NCI-H187 (cell line): Measurements from ENCODE around the gene ZFP92.
"Not testable (repeated sequence)": the region's sequence is repeated elsewhere in the genome, so short reads cannot be mapped to it uniquely, and the experiment has no call there.

Experiments
- DNase-seq, 2 experiments: peaks; one replicate each; lab custom pipeline; 2025; lab: John Stamatoyannopoulos, UW

The ZFP92 gene

DNA sequence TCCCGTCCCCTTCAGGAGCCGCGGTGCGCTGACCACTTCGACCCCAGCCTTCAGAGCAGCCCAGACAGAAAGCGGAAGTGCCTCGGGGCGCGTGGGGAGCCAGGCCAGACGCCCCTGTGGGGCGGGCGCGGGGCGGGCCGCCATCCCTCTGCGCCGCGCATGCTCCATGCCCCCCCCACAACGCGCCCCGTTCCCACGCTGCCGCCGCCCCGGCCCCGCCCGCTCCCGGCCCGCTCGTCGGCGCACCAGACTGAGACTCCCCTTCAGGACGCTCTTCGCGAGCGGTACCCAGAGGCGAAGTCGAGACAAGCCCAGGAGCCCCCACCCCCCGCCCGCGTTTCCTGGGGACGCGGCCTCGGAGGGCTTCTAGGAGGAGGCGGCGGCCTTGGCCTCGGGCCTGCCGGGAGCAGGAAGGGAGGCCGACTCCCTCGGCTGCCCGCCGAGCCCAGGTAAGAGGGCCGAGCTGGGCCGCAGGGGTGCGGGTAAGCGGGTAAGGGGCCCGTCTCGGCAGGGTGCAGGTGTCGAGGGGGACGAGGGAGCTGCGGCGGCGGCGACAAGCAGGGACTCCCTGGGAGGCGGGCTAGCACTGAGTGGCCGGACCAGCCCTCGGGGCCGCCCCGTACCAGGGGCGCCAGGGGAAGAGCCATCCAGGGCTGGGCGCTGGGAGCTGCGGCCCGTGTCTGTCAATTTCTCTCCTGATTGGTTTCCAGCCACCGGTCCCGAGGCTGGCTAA, at the start of gene ZFP92:
TSS of gene ZFP92 (plus strand) at position 218 of the 733 bp plus-strand sequence. CDS start 6,851 bp downstream, outside the sequence.
- no peak for DNase-seq

- no peak for DNase-seq
Observed at GRCh38 chrX:153361781-153362397, 49.4 kb upstream of the ZFP92 start.

GRCh38 chrX:153365670-153366069, 45.6 kb upstream of the ZFP92 start:
- DNase-seq = no peak

DNA sequence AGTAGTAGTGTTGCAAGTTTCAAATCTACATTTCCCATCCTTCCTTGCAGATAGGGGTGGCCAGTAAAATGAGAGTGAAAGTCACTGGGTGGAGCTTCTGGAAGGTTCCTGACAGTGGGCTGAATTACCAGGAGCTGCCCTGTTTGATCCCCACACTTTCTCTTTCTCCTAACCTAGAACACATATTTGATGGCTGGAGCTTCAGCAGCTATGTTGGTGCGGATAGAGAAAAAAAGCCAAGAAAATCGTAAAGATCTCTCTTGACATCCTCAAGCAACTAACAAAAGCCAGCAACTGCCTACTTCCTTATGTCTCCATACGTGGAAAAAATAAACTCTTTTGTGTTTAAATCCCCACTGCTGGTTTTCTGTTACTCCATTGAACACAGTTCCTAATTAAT, 45.2 kb upstream of the ZFP92 start:
- DNase-seq = no peak

- DNase-seq = no peak
Observed at GRCh38 chrX:153366878-153367538, 44.3 kb upstream of the ZFP92 start.

DNA sequence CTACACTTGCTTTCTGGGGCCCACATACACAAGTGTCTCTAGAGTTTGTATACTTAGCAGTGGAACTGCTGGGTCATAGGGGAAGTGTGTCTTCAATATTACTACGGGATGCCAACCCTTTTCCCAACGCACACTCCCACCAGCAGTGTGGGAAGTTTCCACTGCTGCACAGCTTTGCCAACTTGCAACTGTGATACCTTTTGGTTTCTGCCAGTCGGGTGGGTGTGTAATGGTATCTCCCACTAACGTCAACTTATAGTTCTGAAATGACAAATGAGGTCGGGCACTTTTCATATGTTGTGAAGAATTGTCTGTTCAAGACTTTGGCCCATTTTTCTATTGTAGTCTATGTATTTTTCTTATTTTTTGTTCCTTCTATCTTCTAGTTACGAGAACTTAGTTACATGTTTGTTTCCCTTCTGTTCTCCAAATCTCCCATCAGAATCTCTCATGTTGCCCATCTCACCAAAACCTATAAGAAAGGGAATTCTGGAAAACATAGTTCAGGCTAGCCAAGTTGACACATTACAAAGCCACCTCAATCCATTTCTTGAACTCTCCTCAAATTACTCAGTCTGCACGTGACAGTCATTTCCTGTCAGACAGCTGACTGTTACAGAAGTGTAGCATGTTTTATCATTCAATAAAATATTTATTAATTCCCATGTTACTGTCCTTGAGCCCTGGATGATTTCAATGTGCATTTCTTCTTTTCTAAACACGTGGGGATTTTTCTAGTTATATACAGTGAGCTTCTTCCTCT, 40.8 kb upstream of the ZFP92 start:
- DNase-seq = no peak

DNA sequence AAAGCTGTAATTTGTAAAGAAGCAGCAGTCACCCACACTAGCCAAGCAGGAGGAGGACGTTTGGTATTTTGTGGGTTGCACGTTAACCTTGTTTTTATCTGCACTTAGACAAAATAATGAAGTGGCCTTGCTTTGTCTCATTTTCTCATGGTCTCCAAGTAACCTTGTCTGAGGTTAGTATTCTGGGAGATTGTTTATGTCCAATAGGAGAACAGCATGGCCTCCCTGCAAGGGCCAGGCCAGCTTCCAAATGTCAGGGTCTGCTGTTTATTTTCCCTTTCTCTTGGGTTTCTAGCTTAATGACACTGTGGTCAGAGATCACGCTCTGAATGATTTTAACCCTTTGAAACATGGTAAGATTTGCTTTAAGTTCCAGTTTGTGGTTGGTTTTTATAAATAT, 40.0 kb upstream of the ZFP92 start:
- DNase-seq = no peak

DNA sequence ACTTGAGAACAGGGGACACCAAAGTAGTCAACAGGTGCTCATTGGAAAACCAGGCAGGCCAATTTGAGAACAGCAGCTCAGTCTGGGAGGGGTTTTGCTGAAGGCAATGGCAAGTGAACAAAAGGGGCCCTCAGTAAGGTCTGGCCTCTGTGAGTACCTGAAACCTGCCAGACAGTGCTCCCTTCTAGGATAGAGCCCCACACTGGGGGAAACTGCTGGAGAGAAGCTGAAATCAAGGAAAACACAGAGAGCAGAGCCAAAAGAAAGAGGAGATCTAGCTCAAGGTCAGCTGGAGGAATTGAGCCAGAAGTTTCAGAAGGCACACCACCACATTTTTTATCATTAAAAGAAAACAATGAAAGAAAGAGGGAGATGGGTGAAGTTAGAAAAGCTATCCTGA, 38.3 kb upstream of the ZFP92 start:
- DNase-seq = peak in 1 of 2 experiments; percentile 10

GRCh38 chrX:153374426-153374825, 36.8 kb upstream of the ZFP92 start:
- DNase-seq = no peak

GRCh38 chrX:153375571-153375970, 35.7 kb upstream of the ZFP92 start:
- DNase-seq = no peak

GRCh38 chrX:153377727-153378126, 33.5 kb upstream of the ZFP92 start:
- DNase-seq = no peak

DNA sequence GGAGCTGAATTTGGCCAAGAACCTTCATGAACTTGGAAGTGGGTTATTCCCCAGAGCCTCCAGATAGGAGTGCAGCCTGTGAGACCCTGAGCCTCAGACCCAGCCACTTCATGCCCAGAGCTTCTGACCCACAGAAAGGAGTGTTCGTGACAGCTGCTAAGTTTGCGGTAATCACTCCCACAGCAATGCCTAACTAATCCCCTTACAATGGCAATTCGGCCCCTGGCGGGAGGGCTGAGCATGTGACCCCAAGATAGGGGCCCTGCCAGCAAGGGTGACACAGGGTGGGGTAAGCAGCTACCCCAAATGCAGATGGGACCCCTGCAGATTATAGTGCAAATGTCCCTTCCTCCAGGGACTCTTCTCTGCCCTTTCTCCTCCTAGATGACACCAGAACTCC, 32.7 kb upstream of the ZFP92 start:
- DNase-seq = no peak

- no peak for DNase-seq
Observed at GRCh38 chrX:153379508-153379907, 31.8 kb upstream of the ZFP92 start.

GRCh38 chrX:153379971-153380581, 31.2 kb upstream of the ZFP92 start:
- DNase-seq = no peak

- DNase-seq = no peak
Observed at GRCh38 chrX:153380691-153381090, 30.6 kb upstream of the ZFP92 start.

DNA sequence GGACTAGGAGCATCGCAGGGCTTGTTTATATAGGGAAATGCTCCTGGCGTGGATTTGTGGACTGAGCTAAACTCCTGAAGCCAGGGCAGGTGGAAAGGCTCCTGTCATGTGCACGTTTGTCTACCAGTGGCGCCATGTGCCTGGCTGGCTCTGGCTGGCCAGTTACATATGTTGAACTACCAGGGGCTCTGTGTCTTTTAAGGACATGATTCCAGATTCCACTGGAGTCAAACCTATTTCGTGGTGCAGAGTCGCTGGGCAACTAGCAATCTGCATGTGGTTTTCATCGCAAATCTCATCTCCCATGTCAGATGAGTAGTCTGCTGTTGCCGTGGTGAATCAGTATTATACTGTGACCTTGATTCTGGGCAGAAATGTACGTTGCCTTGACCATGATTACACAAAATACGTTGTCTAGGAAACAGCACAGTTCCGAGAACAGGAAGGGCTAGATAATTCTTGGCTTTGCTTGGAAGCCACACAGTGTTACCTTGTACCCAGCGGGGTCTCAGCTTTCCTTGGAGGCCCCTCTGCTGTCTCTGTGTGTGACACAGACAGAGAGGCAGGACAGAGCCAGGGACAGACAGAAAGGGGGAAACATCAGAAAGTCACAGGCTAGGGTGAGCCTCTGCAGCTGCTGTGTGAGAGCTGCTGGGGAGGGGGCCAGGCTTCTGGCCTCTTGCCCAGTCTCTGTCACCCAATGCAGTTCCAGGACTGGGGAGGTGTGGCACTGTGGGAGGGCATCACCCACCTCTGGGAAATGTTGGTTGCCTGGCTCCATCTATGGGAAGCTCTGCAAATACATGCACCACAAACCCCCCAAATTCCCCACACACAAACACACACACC, 29.4 kb upstream of the ZFP92 start:
- peak; percentile 32 to 73 for DNase-seq

DNA sequence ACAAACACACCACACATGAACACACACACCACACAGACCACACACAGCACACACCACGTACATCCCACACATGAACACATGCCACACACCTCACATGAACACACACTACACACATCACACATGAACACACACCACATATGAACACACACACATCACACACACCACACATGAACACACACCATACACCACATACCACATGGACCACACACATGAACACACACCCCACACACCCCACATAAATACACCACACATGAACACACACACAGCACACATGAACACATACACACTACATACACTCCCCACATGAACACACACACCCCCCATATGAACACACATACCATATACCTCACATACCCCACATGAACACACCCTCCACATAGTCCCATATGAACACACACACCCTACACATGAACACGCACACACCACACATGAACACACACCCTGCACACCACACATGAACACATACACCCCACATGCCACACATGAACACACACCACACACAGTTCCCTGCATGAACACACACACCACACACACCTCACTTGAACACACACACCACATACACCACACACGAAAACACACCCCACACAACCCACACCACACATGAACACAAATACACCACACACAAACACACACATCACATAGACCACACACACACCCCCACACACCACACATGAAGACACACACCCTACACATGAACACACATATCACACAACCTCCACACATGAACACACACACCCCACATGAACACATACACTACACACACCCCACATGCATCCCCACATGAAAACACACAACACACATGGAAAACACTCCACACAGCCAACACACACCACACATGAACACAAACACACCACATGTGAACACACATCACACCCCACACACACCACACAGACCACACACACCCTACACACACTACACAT, 28.4 kb upstream of the ZFP92 start:
- DNase-seq = no peak

DNA sequence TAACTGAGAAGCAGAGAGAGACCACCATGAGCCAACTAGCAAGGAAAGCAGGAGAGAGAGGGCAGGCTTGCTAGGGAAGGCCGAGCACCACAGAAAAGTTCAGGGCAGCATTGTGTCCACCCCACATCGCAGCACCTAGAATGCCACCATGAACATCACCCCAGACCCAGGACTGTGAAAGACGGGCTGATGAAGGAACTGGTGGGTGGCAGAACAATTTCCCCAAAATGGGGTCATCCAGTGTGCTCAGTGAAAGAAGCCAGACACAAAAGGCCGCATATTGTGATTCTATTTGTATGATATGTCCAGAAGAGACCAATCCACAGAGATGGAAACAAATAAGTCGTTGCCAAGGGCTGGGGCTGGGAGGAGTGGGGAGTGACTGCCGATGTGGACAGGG, 26.9 kb upstream of the ZFP92 start:
- DNase-seq = no peak

GRCh38 chrX:153384973-153385372, 26.3 kb upstream of the ZFP92 start:
- not testable (repeated sequence) for DNase-seq

DNA sequence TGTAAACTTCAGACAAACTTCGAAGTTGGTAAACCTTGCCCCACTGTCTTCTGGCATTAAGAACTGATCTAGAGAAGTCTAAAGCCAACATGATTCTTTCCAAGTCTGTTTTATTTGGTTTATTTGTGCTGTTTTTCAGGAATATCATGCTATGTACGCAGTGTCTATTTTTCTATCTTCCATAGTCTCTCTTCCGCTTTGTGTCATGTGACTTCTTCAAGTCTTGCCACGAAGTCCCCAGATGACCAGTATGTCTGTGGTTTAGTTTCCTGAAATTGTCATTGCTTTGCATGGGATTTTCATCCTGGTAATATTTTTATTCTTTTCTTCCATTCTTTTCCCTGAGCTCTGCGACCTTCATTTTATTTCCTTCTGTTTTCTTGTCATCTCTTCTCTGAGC, 25.2 kb upstream of the ZFP92 start:
- no peak for DNase-seq
